ENCODE measurements around the gene BTN2A1. TPM values are rescaled to one million over a fixed set of nuclear protein-coding genes. Genes with fewer than 3 reads are reported as not detected.
A peak's percentile ranks its signal among the peaks of the same experiment; 100 is the strongest.
"Not testable (repeated sequence)": the region's sequence is repeated elsewhere in the genome, so short reads cannot be mapped to it uniquely, and the experiment has no call there.

BTN2A1 gene
- total RNA-seq, 1 experiment from 2014 or later: 6.4 TPM

GRCh38 chr6:26452631-26453235, 5.0 kb upstream of the BTN2A1 start:
- DNase-seq: no peak
- Histone ChIP-seq H4K20me1 (ENCODE audit: insufficient read depth, low read depth, low read length) (no peaks in the 10 kb centered on the region), H3K9me2 (replicated peaks; ENCODE audit: insufficient read depth, low read length) (no peaks in the 10 kb centered on the region), H3K27ac (ENCODE audit: low read length) (no peak overlapping the region), H3K4me1 (ENCODE audit: low read length) (peaks cover 20% of the 10 kb centered on the region), H2AFZ (ENCODE audit: low read length) (no peak overlapping the region), H3K79me2 (ENCODE audit: low read length) (no peaks in the 10 kb centered on the region; the same call in 1 of the 2 replicates), H3K9ac (ENCODE audit: low read length) (no peak overlapping the region), H3K4me2 (ENCODE audit: low read depth, low read length, poor library complexity, severe bottlenecking) (no peak overlapping the region), H3K36me3 (ENCODE audit: insufficient read depth, low read length) (no peaks in the 10 kb centered on the region), H3K27me3 (ENCODE audit: low read length) (no peaks in the 10 kb centered on the region), H3K4me3 (ENCODE audit: low read length) (no peak overlapping the region), H3K9me3 (ENCODE audit: low read length) (no peaks in the 10 kb centered on the region)

- no peak overlapping the region for H3K4me2 ChIP-seq (ENCODE audit: low read depth, low read length, poor library complexity, severe bottlenecking)
- peaks cover 27% of the 10 kb centered on the region for H3K4me1 ChIP-seq (ENCODE audit: low read length)
- H3K27ac ChIP-seq (ENCODE audit: low read length): no peak overlapping the region
- peaks cover 6% of the 10 kb centered on the region; the same call in 1 of the 2 replicates for H3K36me3 ChIP-seq (ENCODE audit: insufficient read depth, low read length)
- H4K20me1 ChIP-seq (ENCODE audit: insufficient read depth, low read depth, low read length): no peaks in the 10 kb centered on the region
- peaks cover 18% of the 10 kb centered on the region for H3K79me2 ChIP-seq (ENCODE audit: low read length)
- no peaks in the 10 kb centered on the region for H3K27me3 ChIP-seq (ENCODE audit: low read length)
- H3K9me3 ChIP-seq (ENCODE audit: low read length): no peaks in the 10 kb centered on the region
- no peak overlapping the region for H3K4me3 ChIP-seq (ENCODE audit: low read length)
- no peak overlapping the region for H2AFZ ChIP-seq (ENCODE audit: low read length)
- no peak for DNase-seq
- no peaks in the 10 kb centered on the region for H3K9me2 ChIP-seq (replicated peaks; ENCODE audit: insufficient read depth, low read length)
- H3K9ac ChIP-seq (ENCODE audit: low read length): no peak overlapping the region
Measured at GRCh38 chr6:26454631-26455030, 3.1 kb upstream of the BTN2A1 start.

GRCh38 chr6:26455357-26455970, 2.3 kb upstream of the BTN2A1 start:
- Histone ChIP-seq H3K9ac (ENCODE audit: low read length) (no peak overlapping the region), H3K4me1 (ENCODE audit: low read length) (peaks cover 27% of the 10 kb centered on the region), H4K20me1 (ENCODE audit: insufficient read depth, low read depth, low read length) (no peaks in the 10 kb centered on the region), H3K4me3 (ENCODE audit: low read length) (no peak overlapping the region), H3K9me3 (ENCODE audit: low read length) (no peaks in the 10 kb centered on the region), H2AFZ (ENCODE audit: low read length) (no peak overlapping the region), H3K4me2 (ENCODE audit: low read depth, low read length, poor library complexity, severe bottlenecking) (peak overlapping the region; percentile 10), H3K27me3 (ENCODE audit: low read length) (no peaks in the 10 kb centered on the region), H3K9me2 (replicated peaks; ENCODE audit: insufficient read depth, low read length) (no peaks in the 10 kb centered on the region), H3K79me2 (ENCODE audit: low read length) (peaks cover 26% of the 10 kb centered on the region), H3K27ac (ENCODE audit: low read length) (no peak overlapping the region), H3K36me3 (ENCODE audit: insufficient read depth, low read length) (peaks cover 15% of the 10 kb centered on the region; the same call in 1 of the 2 replicates)
- DNase-seq: peak; percentile 57

GRCh38 chr6:26457264-26457805, 420 bp upstream of the BTN2A1 start:
- Histone ChIP-seq H3K4me3 (ENCODE audit: low read length) (peak overlapping the region; percentile 94), H3K79me2 (ENCODE audit: low read length) (peaks cover 38% of the 10 kb centered on the region), H3K27ac (ENCODE audit: low read length) (no peak overlapping the region)

GRCh38 chr6:26459023-26459810, 1.5 kb downstream of the BTN2A1 start:
- no peak overlapping the region for H3K9ac ChIP-seq (ENCODE audit: low read length)
- H3K36me3 ChIP-seq (ENCODE audit: insufficient read depth, low read length): peaks cover 44% of the 10 kb centered on the region
- H3K4me1 ChIP-seq (ENCODE audit: low read length): peaks cover 27% of the 10 kb centered on the region

More at GRCh38 chr6:26457264-26457805, 420 bp upstream of the BTN2A1 start:
- H2AFZ ChIP-seq (ENCODE audit: low read length): peak overlapping the region; percentile 31
- no peak for DNase-seq
- H3K36me3 ChIP-seq (ENCODE audit: insufficient read depth, low read length): peaks cover 27% of the 10 kb centered on the region
- peak overlapping the region; percentile 89 for H3K4me2 ChIP-seq (ENCODE audit: low read depth, low read length, poor library complexity, severe bottlenecking)
- H3K9me2 ChIP-seq (replicated peaks; ENCODE audit: insufficient read depth, low read length): no peaks in the 10 kb centered on the region
- H3K9ac ChIP-seq (ENCODE audit: low read length): peak overlapping the region; percentile 44; the same call in 1 of the 2 replicates
- H3K27me3 ChIP-seq (ENCODE audit: low read length): no peaks in the 10 kb centered on the region
- no peaks in the 10 kb centered on the region for H4K20me1 ChIP-seq (ENCODE audit: insufficient read depth, low read depth, low read length)
- peaks cover 27% of the 10 kb centered on the region for H3K4me1 ChIP-seq (ENCODE audit: low read length)
- no peaks in the 10 kb centered on the region for H3K9me3 ChIP-seq (ENCODE audit: low read length)

GRCh38 chr6:26461353-26461752, 3.6 kb downstream of the BTN2A1 start:
- Histone ChIP-seq H3K79me2 (ENCODE audit: low read length) (peaks cover 39% of the 10 kb centered on the region), H3K4me1 (ENCODE audit: low read length) (peaks cover 13% of the 10 kb centered on the region), H3K36me3 (ENCODE audit: insufficient read depth, low read length) (peaks cover 63% of the 10 kb centered on the region)
- not testable (repeated sequence) for H3K4me3 ChIP-seq (ENCODE audit: low read length); H3K4me2 ChIP-seq (ENCODE audit: low read depth, low read length, poor library complexity, severe bottlenecking); H3K27ac ChIP-seq (ENCODE audit: low read length); H3K9me2 ChIP-seq (replicated peaks; ENCODE audit: insufficient read depth, low read length); DNase-seq; H3K27me3 ChIP-seq (ENCODE audit: low read length); H3K9me3 ChIP-seq (ENCODE audit: low read length); H3K9ac ChIP-seq (ENCODE audit: low read length); H2AFZ ChIP-seq (ENCODE audit: low read length); H4K20me1 ChIP-seq (ENCODE audit: insufficient read depth, low read depth, low read length)

More at GRCh38 chr6:26459023-26459810, 1.5 kb downstream of the BTN2A1 start:
- DNase-seq: no peak
- H3K27ac ChIP-seq (ENCODE audit: low read length): no peak overlapping the region
- H4K20me1 ChIP-seq (ENCODE audit: insufficient read depth, low read depth, low read length): no peaks in the 10 kb centered on the region
- no peak overlapping the region for H2AFZ ChIP-seq (ENCODE audit: low read length)
- H3K4me3 ChIP-seq (ENCODE audit: low read length): peak overlapping the region; percentile 34; the same call in 1 of the 2 replicates
- H3K9me2 ChIP-seq (replicated peaks; ENCODE audit: insufficient read depth, low read length): no peaks in the 10 kb centered on the region
- H3K9me3 ChIP-seq (ENCODE audit: low read length): no peaks in the 10 kb centered on the region
- H3K27me3 ChIP-seq (ENCODE audit: low read length): no peaks in the 10 kb centered on the region
- peaks cover 39% of the 10 kb centered on the region for H3K79me2 ChIP-seq (ENCODE audit: low read length)
- peak overlapping the region; percentile 89 for H3K4me2 ChIP-seq (ENCODE audit: low read depth, low read length, poor library complexity, severe bottlenecking)

GRCh38 chr6:26464014-26464413, 6.3 kb downstream of the BTN2A1 start:
- H3K9me3 ChIP-seq (ENCODE audit: low read length): no peaks in the 10 kb centered on the region
- H3K27me3 ChIP-seq (ENCODE audit: low read length): no peaks in the 10 kb centered on the region
- no peak overlapping the region for H3K27ac ChIP-seq (ENCODE audit: low read length)
- H3K4me1 ChIP-seq (ENCODE audit: low read length): peaks cover 11% of the 10 kb centered on the region
- H3K9me2 ChIP-seq (replicated peaks; ENCODE audit: insufficient read depth, low read length): no peaks in the 10 kb centered on the region
- DNase-seq: no peak
- H3K4me2 ChIP-seq (ENCODE audit: low read depth, low read length, poor library complexity, severe bottlenecking): no peak overlapping the region
- H3K4me3 ChIP-seq (ENCODE audit: low read length): no peak overlapping the region
- H3K36me3 ChIP-seq (ENCODE audit: insufficient read depth, low read length): peaks cover 76% of the 10 kb centered on the region
- H3K9ac ChIP-seq (ENCODE audit: low read length): no peak overlapping the region
- no peak overlapping the region for H2AFZ ChIP-seq (ENCODE audit: low read length)
- H3K79me2 ChIP-seq (ENCODE audit: low read length): peaks cover 27% of the 10 kb centered on the region
- no peaks in the 10 kb centered on the region for H4K20me1 ChIP-seq (ENCODE audit: insufficient read depth, low read depth, low read length)
